H1 (cell line): ENCODE results near the gene PTPRJ.

ENCODE experiments used
- CHD2 ChIP-seq: IDR thresholded peaks from 2 replicates; pipeline ENCODE4 v1.6.1; 2012; ENCODE audit warnings: low read length, improper control_type of control experiment
- CTCF ChIP-seq, 3 experiments: IDR thresholded peaks; 1 replicate in 2 of 3; 2 replicates in 1 of 3; pipeline versions ENCODE4 v1.5.1 to v1.6.1; 2011; ENCODE audit warnings: low read length in 3 of 3, mild to moderate bottlenecking in 3 of 3, inconsistent platforms in 2 of 3, low read depth in 1 of 3, moderate library complexity in 1 of 3; ENCODE audit not compliant: insufficient read depth in 1 of 3; ENCODE audit errors: control extremely low read depth in 1 of 3
- EP300 ChIP-seq, 2 experiments: IDR thresholded peaks; 1 replicate in 1 of 2; 2 replicates in 1 of 2; pipeline ENCODE4 v1.6.1; 2011 to 2012; ENCODE audit warnings: low read depth in 2 of 2, low read length in 2 of 2, mild to moderate bottlenecking in 2 of 2, borderline replicate concordance in 1 of 2, inconsistent platforms in 1 of 2, moderate library complexity in 1 of 2
- GTF2F1 ChIP-seq: IDR thresholded peaks from 2 replicates; pipeline ENCODE4 v1.6.1; 2012; ENCODE audit warnings: low read depth, low read length, improper control_type of control experiment, borderline replicate concordance
- JUND ChIP-seq: IDR thresholded peaks from 2 replicates; pipeline ENCODE4 v1.6.1; 2011; ENCODE audit warnings: mild to moderate bottlenecking, improper control_type of control experiment, low read length
- POLR2AphosphoS5 ChIP-seq: IDR thresholded peaks from 2 replicates; pipeline ENCODE4 v1.6.1; 2011; ENCODE audit warnings: low read depth, low read length
- RAD21 ChIP-seq, 2 experiments: IDR thresholded peaks in 1 of 2; conservative IDR thresholded peaks in 1 of 2; 2 replicates each; pipeline ENCODE4 v1.6.1; 2011; ENCODE audit warnings: low read depth in 2 of 2, low read length in 2 of 2, improper control_type of control experiment in 1 of 2, inconsistent platforms in 1 of 2, mild to moderate bottlenecking in 1 of 2, moderate library complexity in 1 of 2
- TAF1 ChIP-seq: IDR thresholded peaks from 2 replicates; pipeline ENCODE4 v1.6.1; 2011; ENCODE audit warnings: mild to moderate bottlenecking, low read depth, low read length
- TAF7 ChIP-seq: optimal IDR thresholded peaks from 2 replicates; pipeline ENCODE3; 2011; ENCODE audit warnings: low read depth, mild to moderate bottlenecking, inconsistent platforms, low read length, moderate library complexity, borderline replicate concordance
- TBP ChIP-seq: IDR thresholded peaks from 2 replicates; pipeline ENCODE4 v1.6.1; 2011; ENCODE audit warnings: low read depth, low read length, improper control_type of control experiment
- TEAD4 ChIP-seq: IDR thresholded peaks from 2 replicates; pipeline ENCODE4 v1.6.1; 2012; ENCODE audit warnings: low read depth, low read length, inconsistent platforms, mixed read lengths
- TF ChIP-seq, protein P1 (sequence below): IDR thresholded peaks from 2 replicates; pipeline ENCODE4 v1.6.1; 2012; ENCODE audit warnings: inconsistent platforms

GRCh38 chr11:47938791-47939560, 41.4 kb upstream of the PTPRJ start:
- TF ChIP-seq CTCF (IDR thresholded peaks at IDR 0.05; ENCODE audit: control extremely low read depth in 1 of 3, insufficient read depth in 1 of 3, low read depth in 1 of 3, low read length in 3 of 3) (no peak), EP300 (IDR thresholded peaks at IDR 0.05; ENCODE audit: borderline replicate concordance in 1 of 2, low read depth in 2 of 2, low read length in 2 of 2) (no peak), TAF1 (no peak), POLR2AphosphoS5 (no peak), RAD21 (IDR thresholded peaks at IDR 0.05 in 1 of 2, conservative IDR thresholded peaks at IDR 0.05 in 1 of 2; ENCODE audit: low read depth in 2 of 2, low read length in 2 of 2) (no peak), TAF7 (no peak), TBP (no peak), TEAD4 (no peak), GTF2F1 (no peak), CHD2 (no peak), JUND (no peak)
- TF ChIP-seq, protein P1, sequence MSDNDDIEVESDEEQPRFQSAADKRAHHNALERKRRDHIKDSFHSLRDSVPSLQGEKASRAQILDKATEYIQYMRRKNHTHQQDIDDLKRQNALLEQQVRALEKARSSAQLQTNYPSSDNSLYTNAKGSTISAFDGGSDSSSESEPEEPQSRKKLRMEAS: no peak
